ENCODE results near the gene COX10.
"Not testable (repeated sequence)": the region's sequence is repeated elsewhere in the genome, so short reads cannot be mapped to it uniquely, and the experiment has no call there.

COX10 gene

GRCh38 chr17:14069251-14070021 lies at the start of gene COX10:
TSS of gene COX10 (plus strand) at chr17:14069504. CDS start at chr17:14069606, 102 bp downstream.
- peak; percentile 83 for DNase-seq (ENCODE audit: low spot score)

- not testable (repeated sequence) for DNase-seq (ENCODE audit: low spot score)
These were observed 47.5 kb upstream of the COX10 start for GRCh38 chr17:14021651-14022294.

- DNase-seq (ENCODE audit: low spot score): not testable (repeated sequence)
These were observed 39.5 kb upstream of the COX10 start for GRCh38 chr17:14029755-14030154.

- DNase-seq (ENCODE audit: low spot score): no peak
These were observed 37.1 kb upstream of the COX10 start for GRCh38 chr17:14032234-14032633.

- DNase-seq (ENCODE audit: low spot score): no peak
These were observed 36.1 kb upstream of the COX10 start for GRCh38 chr17:14033166-14033565.

- DNase-seq (ENCODE audit: low spot score): no peak
These were observed 31.9 kb upstream of the COX10 start for GRCh38 chr17:14037453-14037852.

- DNase-seq (ENCODE audit: low spot score): no peak
These were observed 31.1 kb upstream of the COX10 start for GRCh38 chr17:14038206-14038605.

- no peak for DNase-seq (ENCODE audit: low spot score)
These were observed 26.9 kb upstream of the COX10 start for GRCh38 chr17:14042411-14042810.

- DNase-seq (ENCODE audit: low spot score): no peak
These were observed 24.6 kb upstream of the COX10 start for GRCh38 chr17:14044702-14045101.

- DNase-seq (ENCODE audit: low spot score): no peak
These were observed 22.3 kb upstream of the COX10 start for GRCh38 chr17:14046978-14047377.

GRCh38 chr17:14047591-14047990 lies 21.7 kb upstream of the COX10 start:
- no peak for DNase-seq (ENCODE audit: low spot score)

- DNase-seq (ENCODE audit: low spot score): peak; percentile 21
These were observed 21.1 kb upstream of the COX10 start for GRCh38 chr17:14048169-14048568.

- DNase-seq (ENCODE audit: low spot score): no peak
These were observed 18.7 kb upstream of the COX10 start for GRCh38 chr17:14050616-14051015.

- DNase-seq (ENCODE audit: low spot score): no peak
These were observed 17.6 kb upstream of the COX10 start for GRCh38 chr17:14051692-14052091.

- no peak for DNase-seq (ENCODE audit: low spot score)
These were observed 16.3 kb upstream of the COX10 start for GRCh38 chr17:14052886-14053615.

- DNase-seq (ENCODE audit: low spot score): no peak
These were observed 11.7 kb upstream of the COX10 start for GRCh38 chr17:14057591-14057990.

- DNase-seq (ENCODE audit: low spot score): no peak
These were observed 11.3 kb upstream of the COX10 start for GRCh38 chr17:14058051-14058450.

GRCh38 chr17:14060706-14061105 lies 8.6 kb upstream of the COX10 start:
- no peak for DNase-seq (ENCODE audit: low spot score)

- DNase-seq (ENCODE audit: low spot score): no peak
These were observed 7.4 kb upstream of the COX10 start for GRCh38 chr17:14061666-14062560.

- no peak for DNase-seq (ENCODE audit: low spot score)
These were observed 2.0 kb upstream of the COX10 start for GRCh38 chr17:14067347-14067746.

- no peak for DNase-seq (ENCODE audit: low spot score)
These were observed 608 bp upstream of the COX10 start for GRCh38 chr17:14068542-14069250.
